Nucleus accumbens (tissue), 56 donors: ENCODE measurements around the gene GUCY1A2.
A peak's percentile ranks its signal among the peaks of the same experiment; 100 is the strongest.
"Not testable (repeated sequence)": the region's sequence is repeated elsewhere in the genome, so short reads cannot be mapped to it uniquely, and the experiment has no call there.

Source experiments
- DNase-seq, 56 donors: peaks; one replicate each; lab custom pipeline; 2025; lab: John Stamatoyannopoulos, UW

GUCY1A2 gene, protein sequence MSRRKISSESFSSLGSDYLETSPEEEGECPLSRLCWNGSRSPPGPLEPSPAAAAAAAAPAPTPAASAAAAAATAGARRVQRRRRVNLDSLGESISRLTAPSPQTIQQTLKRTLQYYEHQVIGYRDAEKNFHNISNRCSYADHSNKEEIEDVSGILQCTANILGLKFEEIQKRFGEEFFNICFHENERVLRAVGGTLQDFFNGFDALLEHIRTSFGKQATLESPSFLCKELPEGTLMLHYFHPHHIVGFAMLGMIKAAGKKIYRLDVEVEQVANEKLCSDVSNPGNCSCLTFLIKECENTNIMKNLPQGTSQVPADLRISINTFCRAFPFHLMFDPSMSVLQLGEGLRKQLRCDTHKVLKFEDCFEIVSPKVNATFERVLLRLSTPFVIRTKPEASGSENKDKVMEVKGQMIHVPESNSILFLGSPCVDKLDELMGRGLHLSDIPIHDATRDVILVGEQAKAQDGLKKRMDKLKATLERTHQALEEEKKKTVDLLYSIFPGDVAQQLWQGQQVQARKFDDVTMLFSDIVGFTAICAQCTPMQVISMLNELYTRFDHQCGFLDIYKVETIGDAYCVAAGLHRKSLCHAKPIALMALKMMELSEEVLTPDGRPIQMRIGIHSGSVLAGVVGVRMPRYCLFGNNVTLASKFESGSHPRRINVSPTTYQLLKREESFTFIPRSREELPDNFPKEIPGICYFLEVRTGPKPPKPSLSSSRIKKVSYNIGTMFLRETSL

DNA sequence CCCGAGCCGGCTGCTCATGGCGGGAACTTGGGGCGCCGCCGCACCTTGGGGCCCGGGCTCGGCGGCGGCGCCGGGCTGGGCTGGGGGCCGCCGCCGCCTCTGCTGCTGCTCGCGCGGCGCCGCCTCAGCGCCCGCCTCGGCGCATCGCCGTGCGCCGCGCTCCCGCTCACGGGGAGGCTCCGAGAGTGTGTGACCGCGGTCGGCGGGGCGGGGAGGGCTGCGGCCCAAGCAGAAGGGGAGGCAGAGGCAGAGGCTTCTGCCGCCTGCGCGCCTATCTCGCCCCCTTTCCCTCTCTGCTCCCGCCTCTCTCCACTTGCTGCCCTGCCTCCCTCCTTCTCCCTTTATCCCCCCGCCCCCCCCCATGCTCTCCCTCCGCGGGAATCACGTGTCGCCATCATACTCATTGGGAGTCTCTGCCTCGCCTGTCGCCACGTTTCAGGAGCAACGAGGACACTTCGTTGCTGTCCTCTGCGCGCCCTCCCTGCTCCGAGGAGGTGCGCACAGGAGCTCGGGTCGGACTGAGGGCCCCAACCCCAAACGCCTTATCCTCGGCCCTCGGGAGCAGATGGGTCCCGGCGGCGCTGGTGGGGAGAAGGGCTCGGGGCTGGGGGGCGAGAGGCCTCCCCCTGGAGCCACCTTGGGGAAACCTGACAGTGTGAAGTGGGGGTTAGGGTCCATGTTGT, at the start of gene GUCY1A2:
TSS of gene GUCY1A2 (minus strand) at position 258 of the 683 bp plus-strand sequence. CDS start 421 bp downstream, outside the sequence.
- peak in 48 of 56 donors; percentile 2 to 80 (median 57) for DNase-seq

DNA sequence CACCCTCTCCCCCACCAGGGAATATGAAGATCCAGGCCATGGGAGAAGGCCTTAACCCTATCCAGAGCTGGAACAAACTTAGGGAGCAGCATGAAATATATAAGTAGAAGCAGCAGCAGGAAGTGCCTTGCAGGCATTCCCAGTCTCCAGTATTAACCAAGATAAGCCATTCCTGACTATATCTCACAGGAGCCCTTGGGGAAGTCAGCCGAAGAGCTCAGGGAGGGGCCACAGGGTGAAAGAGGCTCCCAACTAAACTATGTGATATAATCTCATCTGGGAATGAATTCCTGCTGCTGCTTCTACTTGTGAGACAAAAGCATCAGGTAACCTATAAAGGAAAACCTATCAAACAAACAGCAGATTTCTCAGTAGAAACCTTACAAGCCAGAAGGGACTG, 36.1 kb upstream of the GUCY1A2 start:
- DNase-seq = no peak

DNA sequence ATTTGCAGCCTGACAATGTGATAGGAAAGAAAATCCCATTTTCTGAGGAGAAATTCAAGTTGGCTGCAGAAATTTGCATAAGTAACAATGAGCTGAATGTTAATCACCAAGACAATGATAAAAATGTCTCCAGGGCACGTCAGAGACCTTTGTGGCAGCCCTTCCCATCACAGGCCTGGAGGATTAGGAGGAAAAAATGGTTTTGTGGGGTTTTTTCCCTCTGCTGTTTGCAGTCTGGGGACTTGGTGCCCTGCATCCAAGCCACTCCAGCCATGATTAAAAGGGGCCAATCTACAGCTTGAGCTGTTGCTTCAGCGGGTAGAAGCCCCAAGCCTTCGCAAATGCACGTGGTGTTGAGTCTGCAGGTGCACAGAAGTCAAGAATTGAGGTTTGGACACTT, 33.1 kb upstream of the GUCY1A2 start:
- DNase-seq = not testable (repeated sequence)

DNA sequence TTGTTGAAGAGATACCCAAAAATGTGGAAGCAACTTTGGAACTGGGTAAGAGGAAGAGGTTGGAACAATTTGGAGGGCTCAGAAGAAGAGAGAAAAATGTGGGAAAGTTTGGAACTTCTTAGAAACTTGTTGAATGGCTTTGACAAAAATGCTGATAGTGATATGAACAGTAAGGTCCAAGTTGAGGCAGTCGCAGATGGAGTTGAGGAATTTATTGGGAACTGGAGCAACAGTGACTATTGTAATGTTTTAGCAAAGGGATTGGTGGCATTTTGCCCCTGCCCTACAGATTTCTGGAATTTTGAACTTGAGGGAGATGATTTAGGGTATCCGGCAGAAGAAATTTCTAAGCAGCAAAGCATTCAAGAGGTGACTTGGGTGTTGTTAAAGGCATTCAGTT, 32.6 kb upstream of the GUCY1A2 start:
- DNase-seq = not testable (repeated sequence)

DNA sequence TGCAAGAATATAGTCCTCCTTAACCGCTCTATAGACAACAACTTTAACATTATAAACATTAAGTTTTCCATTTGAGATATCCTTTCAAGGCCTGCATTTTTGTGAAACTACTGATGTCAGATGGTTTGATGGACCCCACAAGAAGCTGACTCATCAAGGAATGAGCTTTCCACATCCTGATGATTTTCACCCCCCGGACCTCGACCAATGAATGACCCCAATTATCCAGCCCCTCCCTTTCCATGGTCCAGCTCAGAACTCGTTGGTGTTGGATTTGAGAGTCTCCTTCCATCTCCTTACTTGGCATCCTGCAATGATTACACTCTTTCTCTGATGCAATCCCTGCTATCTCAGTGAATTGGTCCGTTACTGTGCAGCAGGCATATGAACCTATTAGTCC, 31.8 kb upstream of the GUCY1A2 start:
- no peak for DNase-seq

DNA sequence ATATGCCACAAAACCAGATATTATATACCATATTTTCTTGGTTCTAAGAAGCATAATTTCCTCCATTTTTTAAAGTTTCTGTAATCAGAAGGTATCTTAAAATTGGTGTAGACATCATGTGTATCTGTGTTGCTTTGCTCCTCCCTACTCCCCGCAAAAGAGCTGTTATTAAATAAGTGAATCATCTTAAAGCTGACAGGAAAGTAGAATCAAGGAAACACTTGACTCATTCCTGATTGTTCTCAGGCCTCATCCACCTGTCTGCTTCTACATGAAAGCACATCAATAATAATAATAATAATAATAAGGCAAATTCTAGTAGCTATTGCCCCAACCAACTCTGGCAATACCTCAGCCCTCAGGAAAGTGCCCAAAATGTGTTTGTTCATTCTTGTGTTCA, 26.2 kb upstream of the GUCY1A2 start:
- DNase-seq = no peak

DNA sequence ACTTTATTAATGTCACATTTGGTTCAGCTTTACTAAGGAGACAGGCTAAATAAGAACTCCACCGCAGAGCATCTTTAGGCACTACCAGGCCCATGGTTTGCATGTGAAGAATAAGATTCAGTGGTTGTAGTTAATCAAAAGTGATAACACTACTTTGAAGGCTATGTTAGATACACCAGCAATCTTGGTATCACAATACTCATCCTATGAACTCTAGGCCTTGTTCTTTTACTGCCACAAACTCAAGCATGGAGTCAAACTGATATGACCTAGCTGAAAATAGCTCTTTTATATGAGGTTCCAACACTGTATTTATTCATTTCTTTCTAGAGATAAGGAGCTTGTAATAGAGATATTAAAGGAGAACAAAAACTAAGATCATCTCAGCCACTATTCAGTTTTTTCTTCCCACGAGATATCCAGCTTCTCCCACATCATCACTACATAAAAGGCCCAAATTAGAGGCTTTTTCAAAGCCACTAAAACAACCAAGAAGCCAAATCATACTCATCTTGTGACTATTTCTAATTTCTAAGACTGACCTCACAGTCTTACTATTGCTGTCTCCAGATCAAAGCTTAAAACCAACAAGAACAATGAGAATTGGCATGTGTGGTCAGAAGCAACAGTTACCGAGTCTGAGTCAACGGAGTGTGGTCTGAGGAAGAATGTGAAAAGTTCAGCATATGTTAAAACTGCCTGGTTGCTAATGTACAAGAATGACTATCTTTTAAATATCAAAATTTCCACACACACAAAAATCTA, 25.1 kb upstream of the GUCY1A2 start:
- DNase-seq = no peak

DNA sequence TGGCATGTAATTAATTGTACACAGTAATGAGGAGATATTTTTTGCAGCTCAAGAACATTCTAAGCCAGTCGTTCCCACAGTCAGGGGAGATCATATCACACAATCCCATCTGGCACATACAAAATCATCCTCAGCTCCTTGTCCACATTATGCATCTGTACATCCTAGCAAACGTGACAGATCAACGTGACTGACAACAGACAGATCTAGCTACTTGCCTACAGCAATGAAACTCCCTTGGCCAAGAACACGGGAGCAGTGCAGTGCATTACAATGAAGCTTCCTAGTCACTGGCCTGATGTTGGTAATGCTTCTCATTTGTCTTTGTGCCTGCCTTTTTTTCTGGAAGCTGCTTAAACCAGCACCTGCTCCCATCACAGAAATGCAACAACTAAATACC, 24.5 kb upstream of the GUCY1A2 start:
- DNase-seq = peak in 3 of 56 donors; percentile 1 to 2 (median 1)

DNA sequence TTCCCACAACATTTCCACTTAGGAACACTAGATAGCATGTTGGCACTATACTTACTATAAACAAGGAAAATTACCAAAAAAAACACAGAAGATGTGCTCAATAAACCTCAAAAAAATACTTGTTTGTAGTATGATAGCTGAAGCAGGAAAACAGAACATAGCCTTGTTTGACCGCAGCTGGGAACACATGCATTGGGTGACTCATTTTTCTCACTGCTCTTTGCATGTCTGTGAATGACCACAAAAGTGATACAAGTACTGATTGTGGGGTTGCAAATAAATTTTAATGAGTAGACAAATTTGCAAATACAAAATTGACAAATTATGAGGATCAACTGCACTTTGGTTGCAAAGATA, 22.8 kb upstream of the GUCY1A2 start:
- peak in 10 of 56 donors; percentile 1 to 26 (median 15) for DNase-seq

DNA sequence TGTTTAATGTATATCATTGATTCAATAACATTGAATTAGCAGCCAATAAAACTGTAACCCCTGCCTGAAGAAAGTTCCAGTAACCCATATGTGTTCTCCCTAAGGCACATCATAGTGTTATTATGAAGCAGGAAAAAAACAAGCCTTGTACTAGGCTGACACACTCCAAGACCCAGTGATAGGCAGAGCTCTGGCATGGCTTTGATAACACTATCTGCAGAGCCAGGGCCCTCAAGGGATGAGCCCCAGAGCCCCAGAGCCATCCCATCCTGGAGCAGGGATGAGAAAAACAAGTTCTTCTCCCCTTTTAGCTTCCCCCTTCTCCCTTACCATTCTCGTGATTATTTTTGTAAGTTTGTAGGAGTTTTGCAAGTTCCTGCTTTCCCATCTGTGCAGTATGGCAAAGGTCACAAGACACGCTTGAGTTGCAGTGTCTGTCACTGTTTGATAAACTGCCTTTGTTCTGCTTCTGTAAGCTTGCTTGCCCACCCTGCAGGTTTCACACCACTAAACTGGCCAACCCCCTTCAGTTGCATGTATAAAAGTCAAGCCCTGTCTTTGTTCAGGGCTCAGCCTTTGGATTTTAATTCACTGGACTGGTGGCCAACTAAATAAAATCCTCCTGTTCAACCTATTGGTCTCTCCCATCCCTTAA, 22.3 kb upstream of the GUCY1A2 start:
- peak in 3 of 56 donors; percentile 2 to 17 (median 3) for DNase-seq

DNA sequence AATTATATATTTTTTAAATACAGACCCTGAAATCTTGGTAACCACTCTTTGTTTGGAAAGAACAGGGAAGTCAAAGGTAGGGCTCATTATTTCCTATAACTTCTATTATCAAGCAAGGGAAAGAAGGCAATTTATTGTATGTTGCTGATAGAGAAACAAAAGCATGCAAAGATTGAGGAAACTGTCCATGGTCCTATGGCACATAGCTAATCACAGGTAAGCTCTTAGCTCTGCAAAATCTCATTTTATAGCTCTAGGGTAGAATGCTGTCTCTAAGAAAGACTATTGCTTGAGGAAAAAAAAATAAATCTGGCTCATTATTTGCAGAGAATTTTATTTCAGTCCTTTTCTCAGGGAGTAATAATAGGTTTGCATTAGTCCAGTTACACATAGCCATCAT, 7.4 kb upstream of the GUCY1A2 start:
- no peak for DNase-seq

DNA sequence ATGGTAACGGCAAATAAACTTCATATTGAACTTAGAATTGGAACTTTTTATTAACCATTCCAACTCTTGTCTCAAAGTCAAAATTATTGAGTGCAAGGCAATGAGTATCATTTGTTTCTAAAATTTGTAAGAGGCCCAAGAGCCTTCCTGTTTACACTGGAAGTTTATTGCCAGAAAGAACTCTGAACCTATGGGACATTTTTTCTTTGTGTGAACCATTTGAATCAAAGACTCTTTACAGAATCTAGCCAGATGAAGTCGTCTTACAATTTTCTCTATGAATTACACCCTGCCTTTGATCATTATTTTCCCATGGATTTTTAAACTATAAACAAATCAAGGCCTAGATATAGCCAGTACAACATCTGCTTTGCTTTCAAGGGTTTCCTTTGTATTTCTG, 2.3 kb upstream of the GUCY1A2 start:
- DNase-seq = no peak

DNA sequence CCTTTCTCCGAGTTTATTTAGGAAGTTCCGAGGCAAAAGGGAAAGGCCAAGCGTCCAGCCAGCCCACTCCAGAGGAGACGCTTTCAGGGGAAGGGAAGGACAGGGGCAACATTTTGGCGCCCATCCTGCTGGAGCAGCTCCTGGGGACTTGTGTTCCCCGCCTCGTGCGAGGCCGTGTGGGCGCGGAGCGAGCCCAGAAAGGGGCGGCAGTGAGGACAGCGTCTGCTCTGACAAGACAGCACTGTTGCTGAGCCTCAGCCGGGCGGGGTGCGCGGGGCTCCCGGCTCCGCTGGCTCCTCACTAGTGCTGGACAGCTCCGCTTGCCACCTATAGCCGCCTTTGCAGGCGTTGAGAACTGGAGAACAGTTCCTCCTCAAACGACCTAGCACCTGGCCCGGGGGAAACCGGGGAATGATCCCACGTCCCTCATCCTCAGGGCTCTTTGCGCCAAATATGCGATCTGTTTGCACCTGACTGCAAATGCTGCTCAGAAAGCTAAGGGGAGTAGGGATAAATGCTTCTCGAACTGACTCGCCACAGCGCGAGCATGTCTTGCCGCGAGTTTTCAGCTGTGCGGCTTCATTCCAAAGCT, 722 bp upstream of the GUCY1A2 start:
- peak in 52 of 56 donors; percentile 3 to 80 (median 54) for DNase-seq

DNA sequence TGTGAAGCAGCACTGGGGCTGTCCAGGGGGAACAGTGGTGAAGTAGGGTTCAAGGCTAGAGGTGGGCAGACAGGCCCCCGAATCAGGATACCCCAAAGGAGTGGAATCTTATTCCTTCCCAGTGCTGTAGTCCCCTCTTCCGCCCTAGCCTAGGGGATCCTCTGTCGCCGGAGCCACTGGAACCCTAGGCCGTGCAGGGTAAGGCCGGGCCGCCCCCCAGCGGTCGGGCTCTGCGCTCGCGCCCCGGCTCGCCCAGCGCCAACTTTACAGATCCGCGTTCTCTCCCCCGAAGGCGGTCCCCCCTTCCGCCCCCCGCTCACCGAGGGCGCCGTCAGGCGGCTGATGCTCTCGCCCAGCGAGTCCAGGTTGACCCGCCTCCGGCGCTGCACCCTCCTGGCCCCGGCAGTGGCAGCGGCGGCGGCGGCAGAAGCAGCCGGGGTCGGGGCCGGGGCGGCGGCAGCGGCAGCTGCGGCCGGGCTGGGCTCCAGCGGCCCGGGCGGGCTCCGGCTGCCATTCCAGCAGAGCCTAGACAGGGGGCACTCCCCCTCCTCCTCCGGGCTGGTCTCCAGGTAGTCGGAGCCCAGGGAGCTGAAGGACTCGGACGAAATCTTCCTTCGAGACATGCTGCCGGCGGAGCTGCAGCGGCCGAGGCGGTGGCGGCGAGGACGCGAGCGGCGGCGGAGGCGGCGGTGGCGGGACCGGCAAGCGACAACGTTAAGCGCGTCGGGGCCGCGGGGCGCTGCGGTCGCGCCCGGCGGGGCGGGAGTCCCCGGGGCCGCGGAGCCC, 650 bp downstream of the GUCY1A2 start:
- DNase-seq = peak in 50 of 56 donors; percentile 5 to 84 (median 64)

DNA sequence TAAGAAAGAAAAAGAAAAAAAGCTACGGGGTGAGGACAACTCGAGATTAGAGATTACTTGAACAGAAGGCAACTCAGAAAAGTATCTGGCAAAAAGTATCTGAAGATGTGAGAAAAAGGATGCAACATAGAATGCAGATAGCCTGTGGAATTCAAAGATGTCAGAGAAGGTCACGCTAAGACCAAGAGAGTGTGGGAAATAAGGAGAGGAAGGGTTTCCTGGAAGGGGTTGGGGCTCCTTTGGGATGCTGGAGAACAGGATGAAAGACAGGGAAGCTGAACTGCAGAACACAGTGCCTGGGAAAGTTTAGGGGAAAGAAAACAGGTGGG, 1.2 kb downstream of the GUCY1A2 start:
- DNase-seq = no peak

DNA sequence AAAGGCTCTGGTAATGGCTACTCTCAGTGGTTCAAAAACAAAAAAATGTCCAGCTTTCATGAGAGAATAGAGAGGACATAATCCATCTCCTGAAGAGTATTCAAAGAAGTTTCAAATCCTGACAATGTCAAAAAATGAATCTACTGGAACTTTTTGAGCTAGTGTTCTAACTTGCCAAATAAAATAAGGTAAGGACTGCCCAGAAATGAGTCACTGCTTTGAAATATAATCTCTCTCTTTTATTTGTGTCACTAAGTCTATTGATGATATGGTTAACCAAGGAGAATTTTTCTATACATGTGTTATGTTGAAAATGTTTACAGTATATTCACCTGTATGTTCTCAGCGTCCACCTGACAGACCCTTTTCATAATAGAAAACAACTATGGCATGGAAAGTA, 3.4 kb downstream of the GUCY1A2 start:
- no peak for DNase-seq

DNA sequence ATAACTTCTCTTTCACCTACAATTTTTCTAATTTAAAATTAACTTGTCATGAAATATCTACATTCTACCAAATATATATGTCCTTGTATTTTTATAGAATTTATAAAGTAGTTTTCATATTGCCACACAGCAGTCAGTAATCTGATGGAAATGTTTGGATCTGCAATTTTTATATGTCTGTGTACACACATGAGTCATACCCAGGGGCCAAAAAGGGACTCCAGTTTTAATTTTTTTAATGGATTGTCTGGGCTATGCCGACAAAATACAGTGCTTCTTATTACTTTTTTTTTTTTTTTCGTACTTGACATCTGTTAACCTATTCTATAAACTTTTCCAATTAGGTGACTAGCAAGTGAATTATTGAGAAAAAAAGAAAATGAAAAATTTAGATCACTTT, 6.3 kb downstream of the GUCY1A2 start:
- DNase-seq = no peak

DNA sequence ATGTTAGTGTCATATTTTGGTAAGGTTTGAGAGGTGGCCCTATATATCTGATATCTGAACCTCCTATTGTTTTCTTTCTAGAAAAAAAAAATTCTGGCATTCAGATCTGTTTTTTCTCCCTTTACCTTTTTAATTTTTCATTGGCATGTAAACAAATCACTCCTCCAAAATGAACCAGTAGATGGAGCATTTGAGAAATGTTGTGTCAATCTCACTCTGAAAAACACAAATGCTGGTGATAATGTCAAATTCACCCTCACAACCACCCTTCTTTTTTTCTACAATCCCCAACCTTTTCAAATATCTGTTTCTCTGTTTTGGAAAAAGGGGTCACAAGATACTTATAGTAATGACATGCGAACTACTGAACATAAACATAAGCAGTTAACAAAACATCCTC, 9.1 kb downstream of the GUCY1A2 start:
- no peak for DNase-seq
